Posterior cingulate gyrus (tissue), 11 donors: Measurements from ENCODE around the gene OR10J5.

ENCODE experiments used
- DNase-seq, 10 donors: peaks; one replicate each; pipeline versions ENCODE4 v3.0.0 to v3.0.0-alpha.2; 2020 to 2021; ENCODE audit warnings: mixed read lengths in 3 of 10
- intact Hi-C: fragments of 100-400 bp; cut with DNase I; formaldehyde crosslinking; loops from one replicate; pipeline ENCODE4 v1.15.1; 2023

The OR10J5 gene

DNA sequence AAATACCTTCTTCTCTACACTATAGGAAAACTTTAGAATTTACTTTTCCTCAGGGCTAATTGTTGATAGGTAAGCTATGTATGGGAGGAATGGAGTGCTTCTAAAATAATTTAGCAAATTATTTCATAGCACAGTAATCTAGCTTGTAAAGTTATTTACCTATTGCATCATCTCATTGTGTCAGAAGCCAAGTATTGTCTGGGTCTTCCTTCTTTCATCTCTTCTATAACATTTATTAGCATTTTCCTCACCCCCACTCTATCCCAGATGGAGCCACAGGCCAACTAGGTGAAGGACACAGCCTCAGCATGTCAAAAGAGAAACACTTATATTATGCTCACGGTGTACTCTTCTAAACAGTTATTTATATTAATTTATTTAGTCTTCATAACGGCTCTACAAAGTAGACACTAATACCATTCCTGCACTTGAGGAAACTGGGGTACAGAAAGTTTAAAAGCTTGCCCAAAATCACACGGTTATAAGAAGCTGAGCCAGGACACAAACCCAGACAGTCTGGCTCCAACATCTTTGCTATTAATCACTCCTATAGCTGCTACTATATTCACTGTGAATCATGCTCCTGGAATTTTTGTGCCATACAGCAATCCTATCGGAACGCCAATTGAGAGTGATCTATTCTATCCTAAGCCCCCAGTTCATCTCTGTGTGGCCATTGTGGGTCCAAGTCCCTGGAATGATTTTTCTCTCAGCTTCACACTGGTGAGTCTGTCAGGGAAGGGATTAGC, 43.1 kb downstream of the OR10J5 start:
- intact Hi-C loops: no loop called here
- no peak for DNase-seq
